Measurements from ENCODE around the gene RESF1.

Gene RESF1

GRCh38 chr12:31962076-31962475 is 2.9 kb downstream of the RESF1 start:
- no peak for DNase-seq

GRCh38 chr12:31964280-31964679 is 5.1 kb downstream of the RESF1 start:
- DNase-seq, result no peak

GRCh38 chr12:31965090-31965489 is 5.9 kb downstream of the RESF1 start:
- DNase-seq, result no peak

GRCh38 chr12:31966558-31967205 is 7.5 kb downstream of the RESF1 start:
- no peak for DNase-seq

- DNase-seq, result no peak
These were observed 8.3 kb downstream of the RESF1 start for GRCh38 chr12:31967539-31967938.

- no peak for DNase-seq
These were observed 11.0 kb downstream of the RESF1 start for GRCh38 chr12:31970199-31970598.

GRCh38 chr12:31973818-31974217 is 14.6 kb downstream of the RESF1 start:
- no peak for DNase-seq

GRCh38 chr12:31974673-31975072 is 15.5 kb downstream of the RESF1 start:
- DNase-seq, result no peak

GRCh38 chr12:31984806-31985591 is 25.8 kb downstream of the RESF1 start:
- DNase-seq, result no peak

- DNase-seq, result no peak
These were observed 26.6 kb downstream of the RESF1 start for GRCh38 chr12:31985832-31986231.

GRCh38 chr12:31989571-31990362 is 30.6 kb downstream of the RESF1 start:
- DNase-seq, result no peak

- no peak for DNase-seq
These were observed 31.9 kb downstream of the RESF1 start for GRCh38 chr12:31991146-31991545.

GRCh38 chr12:31991815-31992214 is 32.6 kb downstream of the RESF1 start:
- no peak for DNase-seq

- DNase-seq, result no peak
These were observed 40.5 kb downstream of the RESF1 start for GRCh38 chr12:31999692-32000091.

GRCh38 chr12:32000373-32001005 is 41.3 kb downstream of the RESF1 start:
- no peak for DNase-seq

- no peak for DNase-seq
These were observed 43.8 kb downstream of the RESF1 start for GRCh38 chr12:32002848-32003493.

- no peak for DNase-seq
These were observed 44.4 kb downstream of the RESF1 start for GRCh38 chr12:32003654-32004053.

- no peak for DNase-seq
These were observed 46.4 kb downstream of the RESF1 start for GRCh38 chr12:32005496-32006125.
